IPS-11a (cell line): ENCODE measurements around the gene CCDC28B.
"Not testable (repeated sequence)": the region's sequence is repeated elsewhere in the genome, so short reads cannot be mapped to it uniquely, and the experiment has no call there.

Experiments used
- H3K4me3 ChIP-seq: one replicate; pipeline ENCODE4 v1.5.1; 2013; ENCODE audit warnings: low read depth, low read length, control low read depth

CCDC28B gene

DNA sequence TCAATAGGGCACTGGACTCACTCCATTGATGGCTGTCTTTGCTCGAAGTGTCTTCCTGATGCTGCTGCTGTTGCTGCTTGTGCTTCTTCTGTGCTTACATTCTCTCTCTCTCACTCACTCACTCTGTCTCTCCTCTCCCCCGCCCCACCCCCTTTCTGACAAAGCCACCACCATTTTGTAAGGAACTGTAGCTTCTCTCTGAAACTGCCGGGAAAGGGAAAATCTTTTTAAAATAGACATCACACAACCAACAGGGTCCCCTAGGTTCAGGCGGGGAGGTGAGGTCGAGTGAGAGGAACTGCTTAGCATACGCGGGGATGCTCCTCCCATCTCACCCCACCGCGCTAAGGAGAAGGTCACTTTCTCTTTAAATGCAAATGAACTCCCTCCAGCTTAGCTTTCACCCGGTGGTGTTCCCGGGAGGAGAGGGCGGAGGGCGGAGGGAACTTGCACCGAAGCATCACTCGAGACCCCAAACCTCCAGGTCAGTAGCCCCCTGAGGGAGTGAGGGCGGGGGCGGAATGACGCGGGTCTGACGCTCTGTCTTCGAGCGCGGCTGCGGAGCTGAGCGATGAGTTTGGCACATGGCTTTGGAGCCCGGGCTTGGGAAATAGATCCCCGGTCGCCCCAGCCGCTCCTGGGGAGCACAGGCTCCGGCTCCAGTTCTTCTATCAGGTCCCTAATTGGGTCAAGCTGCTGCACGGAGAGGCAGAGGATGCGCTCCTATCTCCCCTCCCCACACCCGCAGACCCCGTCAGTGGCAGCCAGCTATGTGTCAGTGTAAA lies at the start of gene CCDC28B:
Gene CCDC28B, plus strand, starts transcription at position 370 of the 785 bp plus-strand sequence. CDS start 1,341 bp downstream, outside the sequence.
- peak within 1 kb of the TSS; percentile 61 for H3K4me3 ChIP-seq

DNA sequence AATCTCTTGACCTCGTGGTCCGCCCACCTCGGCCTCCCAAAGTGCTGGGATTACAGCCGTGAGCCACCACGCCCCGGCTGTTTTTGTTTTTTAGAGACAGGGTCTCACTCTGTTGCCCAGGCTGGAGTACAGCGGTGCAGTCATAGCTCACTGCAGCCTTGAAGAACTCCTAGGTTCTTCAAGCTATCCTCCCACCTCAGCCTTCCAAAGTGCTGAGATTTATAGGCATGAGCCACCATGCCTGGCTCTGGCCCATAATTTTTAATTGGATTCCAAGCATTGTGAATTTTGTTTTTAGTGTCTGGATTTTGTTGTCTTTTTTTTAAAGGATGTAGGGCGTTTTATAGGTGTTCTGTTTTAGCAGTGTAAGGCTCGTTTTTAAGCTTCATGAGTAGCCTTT lies 49.5 kb upstream of the CCDC28B start:
- no peak overlapping the region for H3K4me3 ChIP-seq

DNA sequence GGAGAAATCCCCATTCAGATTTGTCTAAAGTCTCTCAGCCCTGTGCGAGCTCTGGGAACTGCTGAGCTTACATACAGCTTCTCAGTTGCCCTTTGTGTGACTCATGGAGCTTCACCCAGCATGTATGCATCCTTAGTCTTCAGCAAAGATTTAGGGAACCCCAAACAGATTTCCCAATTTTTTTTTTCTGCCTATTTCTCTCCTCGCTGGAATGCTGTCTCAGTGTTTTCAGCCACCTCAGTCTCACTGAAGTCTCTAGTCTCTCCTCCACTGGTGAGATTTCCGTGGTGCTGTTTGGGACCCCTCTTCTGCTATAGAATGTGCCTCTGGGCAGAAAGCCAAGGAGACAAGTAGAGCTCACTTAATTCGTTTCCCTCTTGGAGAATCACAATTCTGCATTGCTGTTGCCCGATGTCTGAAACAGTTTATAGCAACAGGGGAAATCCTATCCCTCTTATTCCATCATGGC lies 49.0 kb upstream of the CCDC28B start:
- no peak overlapping the region for H3K4me3 ChIP-seq

DNA sequence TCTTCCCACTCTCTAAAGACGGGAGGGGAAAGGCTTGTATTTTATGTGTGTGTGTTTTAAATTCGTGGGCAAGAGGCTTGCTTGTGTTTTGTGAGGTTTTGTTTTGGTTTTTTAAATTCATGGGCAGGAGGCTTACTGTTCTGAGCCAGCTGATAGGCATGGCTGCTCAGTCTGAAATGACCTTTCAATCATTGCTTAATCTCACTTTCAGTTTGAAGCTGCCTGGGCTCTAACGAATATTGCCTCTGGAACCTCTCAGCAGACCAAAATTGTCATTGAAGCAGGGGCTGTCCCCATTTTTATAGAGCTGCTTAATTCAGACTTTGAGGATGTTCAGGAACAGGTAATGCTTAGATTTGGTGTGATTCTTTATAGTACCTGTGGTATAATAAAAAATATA lies 41.2 kb upstream of the CCDC28B start:
- H3K4me3 ChIP-seq: no peak overlapping the region

DNA sequence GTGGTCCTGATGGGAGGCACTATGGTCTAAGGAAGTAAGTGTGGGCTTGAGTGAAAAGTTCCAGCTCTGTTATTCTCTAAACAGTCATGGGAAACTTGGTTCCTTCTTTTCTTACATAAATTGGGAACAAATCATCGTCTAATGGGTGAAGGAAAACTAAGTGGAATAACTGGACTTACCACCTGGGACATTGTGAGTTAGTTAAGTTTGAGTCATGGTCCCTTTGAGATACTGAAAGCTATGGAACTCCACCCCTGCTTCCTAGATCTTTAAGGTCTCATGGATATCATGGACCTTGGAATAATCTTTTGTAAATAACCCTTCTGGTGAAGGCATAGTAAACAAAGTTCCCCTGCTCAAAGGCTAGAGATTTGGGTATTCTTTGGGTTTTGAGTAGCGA lies 37.0 kb upstream of the CCDC28B start:
- H3K4me3 ChIP-seq: no peak overlapping the region

DNA sequence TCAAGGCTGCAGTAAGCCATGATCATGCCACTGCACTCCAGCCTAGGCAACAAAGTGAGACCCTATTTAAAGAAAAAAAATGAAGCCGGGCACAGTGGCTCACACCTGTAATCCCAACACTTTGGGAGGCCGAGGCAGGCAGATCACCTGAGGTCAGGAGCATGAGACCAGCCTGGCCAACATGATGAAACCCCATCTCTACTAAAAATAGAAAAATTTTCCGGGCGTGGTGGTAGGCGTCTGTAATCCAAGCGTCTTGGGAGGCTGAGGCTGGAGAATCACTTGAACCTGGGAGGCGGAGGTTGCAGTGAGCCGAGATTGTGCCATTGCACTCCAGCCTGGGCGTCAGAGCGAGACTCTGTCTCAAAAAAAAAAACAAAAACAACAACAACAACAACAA lies 34.8 kb upstream of the CCDC28B start:
- not testable (repeated sequence) for H3K4me3 ChIP-seq

DNA sequence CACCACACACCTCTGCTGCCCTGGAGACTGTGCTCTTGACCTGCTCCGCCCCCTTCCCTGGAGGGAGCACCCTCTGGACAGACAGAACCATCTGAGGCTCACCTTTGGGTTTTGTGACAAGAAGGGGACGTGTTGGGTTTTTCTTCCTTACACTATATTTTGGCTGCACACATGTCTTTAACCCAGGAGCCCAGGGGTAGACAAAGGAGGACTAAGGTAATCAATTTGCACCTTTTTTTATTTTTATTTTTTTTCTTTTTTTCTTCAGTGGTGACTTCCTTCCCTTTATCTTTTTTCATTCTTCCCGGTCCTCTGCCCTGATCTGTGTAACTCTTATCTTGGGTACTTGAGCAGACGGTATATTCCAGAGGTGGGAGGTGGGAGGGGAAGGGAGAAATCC lies 29.4 kb upstream of the CCDC28B start:
- H3K4me3 ChIP-seq: no peak overlapping the region

DNA sequence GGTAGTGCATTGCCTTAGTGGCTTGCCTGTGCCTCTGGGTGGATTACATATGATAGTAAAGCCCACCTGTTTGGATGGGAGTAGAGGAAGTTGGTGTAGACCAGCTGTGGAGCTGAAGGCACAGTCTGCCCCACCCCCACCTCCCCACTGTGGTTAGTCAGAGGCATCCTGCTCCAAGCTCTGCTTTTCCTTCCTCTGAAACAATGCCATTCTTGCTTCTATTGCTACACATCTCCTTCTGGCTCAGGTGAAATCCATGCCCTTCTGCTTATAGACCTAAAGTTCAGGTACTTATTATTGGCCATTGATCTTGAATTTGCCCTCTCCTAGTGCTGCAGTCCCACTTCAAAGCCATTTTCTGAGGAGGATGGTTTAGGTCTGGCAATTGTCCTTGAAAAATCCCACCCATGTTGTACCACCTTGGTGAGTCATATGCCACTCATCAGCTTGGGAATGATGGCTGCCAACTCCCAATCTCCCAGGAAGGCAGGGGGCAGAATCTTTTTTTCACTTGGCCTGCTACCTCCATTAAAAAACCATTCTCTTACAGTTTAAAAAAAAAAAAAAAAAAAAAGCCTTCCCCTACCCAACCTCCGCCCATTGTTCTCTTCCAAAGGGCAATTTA lies 27.7 kb upstream of the CCDC28B start:
- no peak overlapping the region for H3K4me3 ChIP-seq

DNA sequence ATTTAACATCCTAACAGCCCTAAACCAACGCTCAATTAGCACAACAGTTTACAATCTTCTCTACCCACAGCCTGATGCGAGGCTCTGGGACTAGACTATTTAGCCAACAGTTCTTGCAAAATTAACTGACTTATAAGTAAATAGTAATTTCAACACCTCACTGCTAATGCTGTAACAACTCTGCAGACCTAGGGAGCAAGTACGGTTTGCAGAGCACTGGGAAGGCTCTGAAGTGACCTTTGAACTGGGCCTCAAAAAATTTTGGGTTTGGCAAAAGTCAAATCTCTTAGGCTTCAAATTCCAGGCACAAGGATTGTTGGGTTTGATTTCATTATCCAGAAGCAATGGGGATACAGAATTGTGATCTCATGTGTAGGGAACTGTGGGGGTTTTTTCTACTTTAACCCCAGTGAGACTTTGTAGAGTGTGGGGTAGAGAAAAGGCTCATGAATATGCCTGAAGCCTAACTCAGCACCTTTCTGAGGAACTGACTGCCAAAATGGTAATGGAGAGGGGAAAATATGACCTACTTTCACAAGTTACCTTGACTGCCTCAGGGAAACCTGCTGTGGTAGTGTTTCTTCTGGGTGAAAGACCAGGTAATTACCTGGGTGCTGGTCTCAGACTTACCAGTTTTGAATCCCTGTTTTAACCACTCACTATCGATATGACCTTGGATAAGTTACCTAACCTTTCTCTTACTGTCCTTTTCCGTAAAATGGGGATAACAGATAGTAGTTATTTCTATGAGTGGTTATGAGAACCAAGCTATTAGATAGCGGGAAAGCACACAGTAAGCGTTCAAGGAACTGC lies 21.8 kb upstream of the CCDC28B start:
- no peak overlapping the region for H3K4me3 ChIP-seq

DNA sequence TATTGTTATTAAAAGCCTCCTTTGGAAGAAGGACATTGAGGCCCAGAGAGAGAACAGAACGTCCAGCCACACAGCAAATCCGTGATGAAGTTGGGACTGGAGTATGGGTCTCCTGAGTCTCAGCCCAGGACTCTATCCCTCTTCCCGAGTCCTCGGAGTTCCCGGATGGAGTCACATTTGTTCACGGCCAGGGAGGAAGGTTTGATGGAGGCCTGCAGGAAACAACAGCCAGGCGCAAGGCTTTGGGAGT lies 21.3 kb upstream of the CCDC28B start:
- H3K4me3 ChIP-seq: no peak overlapping the region

DNA sequence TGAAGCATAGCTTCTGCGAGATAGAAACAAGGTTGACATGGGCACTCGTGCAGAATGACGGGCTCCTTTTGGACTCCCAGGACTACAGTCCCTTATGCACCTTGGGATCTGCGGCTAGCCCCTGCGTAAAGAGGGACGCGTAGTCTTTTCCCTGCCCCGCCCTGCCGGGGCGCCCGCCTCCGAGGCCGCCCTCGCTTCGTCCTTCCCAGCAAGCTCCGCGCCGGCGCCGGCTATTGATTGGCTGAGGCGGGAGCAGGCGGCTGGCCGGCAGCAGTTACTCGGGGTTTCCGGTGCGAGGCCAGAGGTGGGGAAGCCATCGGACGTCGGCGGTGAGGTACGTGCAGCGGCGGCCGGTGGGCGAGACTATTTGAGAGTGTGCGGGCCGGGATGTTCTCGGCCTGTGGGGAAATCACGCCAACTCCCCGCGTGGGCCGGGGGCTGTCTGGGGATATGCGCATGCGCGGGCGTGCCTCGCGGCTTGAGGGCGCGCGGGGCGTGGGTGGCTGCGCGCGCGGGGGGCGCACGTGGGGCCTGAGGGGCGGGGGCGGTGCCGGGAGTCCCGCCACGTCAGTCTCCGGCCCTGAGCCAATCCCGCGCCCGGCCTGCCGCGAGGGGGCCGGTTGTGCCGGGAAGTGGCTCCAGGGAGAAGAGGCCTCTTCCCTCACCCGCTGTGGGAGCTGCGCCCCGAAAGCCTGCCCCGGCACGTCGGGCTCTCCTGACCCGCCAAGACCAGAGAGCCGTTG lies 20.8 kb upstream of the CCDC28B start, which contains the start of gene TXLNA:
Gene TXLNA, plus strand, starts transcription at position 233 of the 743 bp plus-strand sequence. CDS start 671 bp downstream, outside the sequence.
- H3K4me3 ChIP-seq: peak within 1 kb of the TSS; percentile 62

DNA sequence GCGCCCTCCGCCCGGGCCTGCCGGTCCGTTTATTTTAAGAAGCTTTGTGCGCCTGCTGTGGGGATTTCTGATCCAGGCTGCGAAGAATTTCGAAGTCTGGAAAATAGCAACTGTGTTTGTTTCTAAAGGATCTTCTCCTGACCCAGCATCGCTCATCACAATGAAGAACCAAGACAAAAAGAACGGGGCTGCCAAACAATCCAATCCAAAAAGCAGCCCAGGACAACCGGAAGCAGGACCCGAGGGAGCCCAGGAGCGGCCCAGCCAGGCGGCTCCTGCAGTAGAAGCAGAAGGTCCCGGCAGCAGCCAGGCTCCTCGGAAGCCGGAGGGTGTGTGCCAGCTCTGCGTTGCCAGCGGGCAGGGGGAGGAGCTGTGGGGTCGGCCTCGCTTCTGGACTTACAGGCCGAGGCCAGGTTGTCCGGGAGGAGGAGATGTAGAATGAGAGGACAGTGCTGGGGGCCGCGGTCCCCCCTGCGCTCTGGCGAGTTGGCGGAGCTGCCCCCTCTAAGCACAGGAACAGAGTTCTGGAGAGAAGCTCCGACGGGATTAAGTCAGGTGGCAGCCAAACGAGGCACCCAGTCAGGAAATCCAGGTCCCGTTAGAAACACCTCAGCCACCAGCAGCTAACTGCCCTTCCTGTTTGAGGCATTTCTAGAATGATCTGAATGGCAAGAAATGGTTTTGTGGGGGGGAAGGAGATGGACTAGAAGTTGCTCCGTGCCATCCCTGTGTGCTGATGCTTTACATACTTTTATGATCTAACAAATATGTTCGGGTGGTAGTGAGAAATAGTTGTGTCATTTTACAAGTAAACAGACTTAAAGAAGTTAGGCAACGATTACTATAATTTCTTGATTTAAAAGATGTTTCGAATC lies 20.0 kb upstream of the CCDC28B start:
- H3K4me3 ChIP-seq: peak overlapping the region; percentile 62

DNA sequence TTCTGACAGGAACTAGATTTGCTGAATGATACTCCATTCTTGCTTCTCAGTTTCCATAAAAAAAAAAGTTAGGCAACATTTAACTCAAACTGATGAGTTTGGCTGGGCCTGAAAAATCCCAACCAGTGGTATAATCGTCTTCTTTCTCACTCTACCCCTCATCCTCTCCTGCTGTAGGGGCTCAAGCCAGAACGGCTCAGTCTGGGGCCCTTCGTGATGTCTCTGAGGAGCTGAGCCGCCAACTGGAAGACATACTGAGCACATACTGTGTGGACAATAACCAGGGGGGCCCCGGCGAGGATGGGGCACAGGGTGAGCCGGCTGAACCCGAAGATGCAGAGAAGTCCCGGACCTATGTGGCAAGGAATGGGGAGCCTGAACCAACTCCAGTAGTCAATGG lies 19.3 kb upstream of the CCDC28B start:
- no peak overlapping the region for H3K4me3 ChIP-seq

DNA sequence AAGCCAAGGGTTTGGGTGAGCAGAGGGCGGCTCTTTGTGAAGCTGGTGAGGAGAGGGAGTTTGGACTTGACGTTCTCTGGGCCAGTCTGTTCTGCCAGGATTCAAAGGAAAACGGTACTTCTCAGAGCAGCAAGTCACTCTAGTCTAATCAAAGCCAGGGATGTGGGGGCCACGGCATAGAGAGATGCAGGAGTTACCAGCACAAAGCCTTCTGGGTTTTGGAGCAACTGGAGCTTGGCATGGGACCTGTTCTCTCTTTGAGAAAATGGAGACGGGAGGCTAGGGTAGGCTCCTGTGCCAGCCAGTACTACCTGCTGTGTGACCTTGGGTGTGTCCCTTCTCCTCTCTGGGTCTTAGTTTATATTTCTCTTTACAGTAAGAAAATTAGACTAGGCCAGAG lies 18.8 kb upstream of the CCDC28B start:
- no peak overlapping the region for H3K4me3 ChIP-seq

DNA sequence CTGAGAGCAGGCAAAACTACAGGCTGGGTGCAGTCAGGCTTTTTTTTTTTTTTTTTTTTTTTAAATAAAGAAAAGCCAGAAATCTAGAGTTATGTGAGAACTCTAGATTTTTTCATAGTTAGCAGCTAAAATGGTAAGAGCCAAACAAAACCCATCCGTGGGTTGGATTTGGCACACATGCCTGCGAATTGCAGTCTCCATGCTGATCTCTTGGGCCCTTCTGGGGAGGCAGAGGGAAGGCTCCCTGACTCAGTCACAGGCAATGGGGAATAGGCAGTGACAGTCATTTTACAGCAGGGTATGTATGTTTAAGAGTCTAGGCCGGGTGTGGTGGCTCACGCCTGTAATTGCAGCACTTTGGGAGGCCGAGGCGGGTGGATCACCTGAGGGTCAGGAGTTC lies 18.3 kb upstream of the CCDC28B start:
- no peak overlapping the region for H3K4me3 ChIP-seq

DNA sequence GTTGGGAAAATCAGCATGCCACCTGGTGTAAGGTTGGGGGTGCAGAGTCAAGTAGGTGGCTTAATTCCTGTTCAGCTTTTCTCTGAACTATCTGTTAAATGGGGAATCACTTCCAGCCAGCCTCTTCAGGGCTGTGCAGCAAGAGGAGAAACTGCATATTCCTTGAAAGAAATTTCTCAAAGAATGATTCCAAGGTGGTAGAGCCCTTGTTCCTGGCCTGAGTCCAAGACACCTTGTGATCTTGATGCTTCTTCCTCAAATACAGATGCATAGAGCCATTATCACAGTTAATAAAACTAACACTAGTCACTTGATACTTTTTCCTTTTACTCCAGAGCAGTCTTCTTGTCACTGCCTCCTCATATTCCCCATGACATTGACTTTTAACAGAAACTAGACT lies 15.7 kb upstream of the CCDC28B start:
- H3K4me3 ChIP-seq: no peak overlapping the region

DNA sequence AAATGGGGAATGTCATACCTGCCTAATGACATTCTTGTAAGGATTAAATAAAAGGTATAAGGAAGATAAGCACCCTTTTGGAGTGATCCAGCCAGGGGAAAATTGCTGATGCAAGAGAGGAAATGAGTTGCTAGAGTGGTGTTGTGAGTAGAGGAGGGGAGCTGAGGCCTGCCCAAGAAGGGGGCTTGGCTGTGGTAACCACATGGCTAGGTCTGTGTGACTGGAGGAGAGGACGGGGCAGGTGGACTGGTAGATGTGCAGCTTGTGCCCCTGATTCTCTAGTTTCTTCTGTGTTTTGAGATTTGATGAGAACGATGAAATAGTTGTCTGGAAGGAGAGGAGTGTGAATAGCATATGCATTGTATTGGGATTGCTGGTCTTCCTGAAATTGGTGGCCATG lies 14.3 kb upstream of the CCDC28B start:
- no peak overlapping the region for H3K4me3 ChIP-seq

DNA sequence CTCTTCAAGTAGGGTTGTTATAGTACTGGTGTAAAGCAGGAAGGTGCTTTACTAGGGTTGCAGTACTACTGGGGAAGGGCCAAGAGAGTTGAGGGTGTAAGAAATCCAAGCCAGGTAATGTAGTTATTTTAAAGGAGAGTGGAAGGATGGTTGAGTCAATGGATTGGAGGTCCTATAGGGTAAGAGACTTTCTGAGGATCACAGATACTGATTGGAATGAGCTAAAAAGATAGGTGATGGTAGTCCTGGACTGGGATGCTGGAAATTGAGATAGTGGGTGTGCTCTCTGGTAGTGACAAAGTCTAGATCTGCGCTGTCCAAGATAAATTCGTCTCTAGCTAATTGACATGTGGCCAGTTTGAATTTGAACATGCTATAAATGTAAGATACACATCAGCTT lies 13.9 kb upstream of the CCDC28B start:
- no peak overlapping the region for H3K4me3 ChIP-seq

DNA sequence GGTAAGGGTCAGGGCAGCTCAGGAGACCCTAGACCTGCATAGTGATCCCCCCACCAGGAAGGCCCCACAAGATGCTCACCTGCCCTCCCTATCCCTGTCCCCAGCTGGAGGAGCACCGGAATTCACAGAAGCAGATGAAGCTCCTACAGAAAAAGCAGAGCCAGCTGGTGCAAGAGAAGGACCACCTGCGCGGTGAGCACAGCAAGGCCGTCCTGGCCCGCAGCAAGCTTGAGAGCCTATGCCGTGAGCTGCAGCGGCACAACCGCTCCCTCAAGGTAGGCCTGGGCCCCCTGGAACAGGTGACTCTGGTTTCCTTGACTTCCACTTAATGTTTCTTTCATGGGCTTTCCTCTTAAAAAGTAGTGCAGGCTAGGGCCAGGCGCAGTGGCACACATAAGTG lies 12.5 kb upstream of the CCDC28B start:
- H3K4me3 ChIP-seq: no peak overlapping the region
